NCI-H2227 (cell line): ENCODE measurements around the gene SPIRE2.
A peak's percentile ranks its signal among the peaks of the same experiment; 100 is the strongest.

ENCODE experiments used
- DNase-seq: peaks from one replicate; lab custom pipeline; 2025; ENCODE audit not compliant: unreplicated experiment; lab: John Stamatoyannopoulos, UW

SPIRE2 gene

DNA sequence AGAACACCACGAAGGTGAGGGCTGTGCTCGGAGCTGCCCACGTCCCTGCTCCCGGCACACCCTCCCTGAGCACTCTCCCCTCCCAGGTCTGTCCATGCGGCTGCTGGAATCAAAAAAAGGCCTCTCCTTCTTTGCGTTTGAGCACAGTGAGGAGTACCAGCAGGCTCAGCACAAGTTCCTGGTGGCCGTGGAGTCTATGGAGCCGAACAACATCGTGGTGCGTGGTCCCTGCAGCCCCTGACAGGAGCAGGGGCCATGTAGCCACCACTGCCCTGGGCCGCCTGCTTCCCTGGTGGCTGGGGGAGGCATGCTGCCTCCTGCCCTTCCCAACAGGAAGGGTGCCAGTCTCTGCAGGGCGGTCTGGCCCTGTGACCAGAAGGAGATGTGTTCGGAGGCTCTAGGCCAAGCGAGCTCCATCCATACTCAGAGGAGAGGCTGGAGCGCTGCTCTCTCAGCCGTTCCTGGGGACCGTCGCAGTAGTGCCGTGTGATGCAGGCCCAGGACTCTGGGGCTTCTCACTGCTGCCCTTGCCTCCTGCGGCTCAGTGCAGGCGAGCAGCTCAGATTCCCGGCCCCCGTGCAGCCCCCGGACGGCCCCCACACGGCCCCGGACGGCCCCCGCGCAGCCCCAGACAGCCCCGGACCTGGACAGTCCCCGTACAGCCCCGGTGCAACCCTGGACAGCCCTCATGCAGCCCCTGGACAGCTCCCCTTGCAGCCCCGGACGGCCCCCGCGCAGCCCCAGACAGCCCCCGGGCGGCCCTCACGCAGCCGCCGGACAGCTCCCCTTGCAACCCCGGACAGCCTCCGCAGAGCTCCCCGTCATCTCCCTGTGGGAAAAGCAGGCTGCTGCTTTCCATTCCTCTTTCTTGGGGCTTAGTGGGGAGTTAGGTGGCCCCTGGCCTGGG is 65.6 kb downstream of the SPIRE2 start:
- DNase-seq: no peak

DNA sequence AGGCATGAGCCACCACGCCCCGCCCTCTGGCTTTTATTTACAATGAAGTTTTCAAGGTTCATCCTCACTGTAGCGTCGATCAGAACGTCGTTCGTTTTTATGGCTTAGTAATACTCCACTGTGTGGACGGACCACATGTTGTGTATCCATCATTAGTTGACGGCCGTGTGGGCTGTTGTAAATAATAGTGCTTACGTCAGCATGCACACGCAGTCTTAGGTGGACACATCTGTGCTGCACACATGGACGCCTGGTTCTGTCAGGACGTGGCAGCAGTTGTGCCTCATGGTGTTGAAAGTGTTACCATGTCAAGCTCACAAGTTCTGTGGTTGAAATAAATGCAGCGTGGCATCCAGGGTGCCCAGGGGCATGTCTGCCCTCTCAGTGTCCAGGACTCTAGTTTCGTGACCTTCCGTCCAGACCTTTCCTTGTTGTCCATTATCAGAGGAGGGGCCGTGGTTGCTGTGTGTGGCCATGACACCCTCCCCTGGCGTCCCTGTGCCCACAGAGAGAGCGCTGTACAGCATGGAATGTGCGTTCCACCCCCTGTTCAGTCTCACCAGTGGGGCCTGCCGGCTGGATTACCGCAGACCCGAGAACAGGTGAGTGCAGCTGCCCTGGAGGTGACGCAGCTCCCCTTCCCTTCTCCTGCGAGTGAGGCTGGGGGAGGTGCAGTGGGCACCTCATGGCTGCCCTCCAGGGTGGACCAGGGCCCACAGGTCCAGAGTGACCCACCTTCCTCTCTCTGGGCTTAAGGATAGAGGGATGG is 67.4 kb downstream of the SPIRE2 start:
- DNase-seq: no peak

GRCh38 chr16:89897204-89897603 is 68.9 kb downstream of the SPIRE2 start:
- DNase-seq: no peak

- DNase-seq: no peak
Observed at GRCh38 chr16:89898201-89898967, 70.1 kb downstream of the SPIRE2 start.

- DNase-seq: no peak
Observed at GRCh38 chr16:89899879-89900481, 71.7 kb downstream of the SPIRE2 start.

- no peak for DNase-seq
Observed at GRCh38 chr16:89900885-89901284, 72.6 kb downstream of the SPIRE2 start.

GRCh38 chr16:89902980-89903379 is 74.7 kb downstream of the SPIRE2 start:
- no peak for DNase-seq

- DNase-seq: no peak
Observed at GRCh38 chr16:89903908-89904515, 75.7 kb downstream of the SPIRE2 start.

- no peak for DNase-seq
Observed at GRCh38 chr16:89904606-89905510, 76.6 kb downstream of the SPIRE2 start.

- DNase-seq: no peak
Observed at GRCh38 chr16:89905511-89906139, 77.3 kb downstream of the SPIRE2 start.

GRCh38 chr16:89906140-89907025 is 78.1 kb downstream of the SPIRE2 start:
- no peak for DNase-seq

GRCh38 chr16:89907055-89907814 is 79.0 kb downstream of the SPIRE2 start:
- DNase-seq: no peak

GRCh38 chr16:89908236-89908635 is 80.0 kb downstream of the SPIRE2 start:
- no peak for DNase-seq

GRCh38 chr16:89909777-89910716 is 81.8 kb downstream of the SPIRE2 start:
- DNase-seq: peak; percentile 30

GRCh38 chr16:89910717-89911354 is 82.6 kb downstream of the SPIRE2 start:
- no peak for DNase-seq

DNA sequence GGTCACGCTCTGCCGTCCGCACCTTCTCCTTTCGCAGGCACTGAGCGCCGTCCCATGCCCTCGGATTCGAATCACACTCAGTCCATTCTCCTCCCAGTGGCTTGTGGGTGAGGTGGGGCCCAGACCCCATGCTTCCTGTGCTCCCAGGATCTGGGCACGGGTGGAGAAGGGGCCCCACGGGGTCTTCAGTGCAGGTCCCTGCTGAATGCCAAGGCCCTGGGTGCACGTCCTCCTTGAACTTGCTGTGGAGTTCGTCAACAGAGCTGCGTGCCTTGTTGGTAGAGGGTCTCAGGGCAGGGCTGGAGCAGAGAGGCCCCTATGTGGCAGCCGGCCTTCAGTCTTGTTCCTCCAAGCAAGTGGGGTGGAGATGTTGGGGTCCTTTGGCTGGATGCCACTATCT is 83.1 kb downstream of the SPIRE2 start:
- no peak for DNase-seq
